PC-3 (cell line): ENCODE measurements around the gene SMG6. TPM values are rescaled to one million over a fixed set of nuclear protein-coding genes. Genes with fewer than 3 reads are reported as not detected.

Source experiments
- ATAC-seq: fragments of 200-7000 bp; cut with Tn5 transposase; 2 replicates; pipeline ENCODE4 v1.9.1; 2020; ENCODE audit warnings: mild to moderate bottlenecking, moderate library complexity
- BruUV-seq: library from RNA; stranded (reverse); fragments of 400-500 nt; replicated peaks from 2 replicates; lab custom pipeline; 2021; lab: Mats Ljungman, UMichigan
- CTCF ChIA-PET: fragments of 300-600 bp; sonication (Branson Sonifier 250); formaldehyde crosslinking; loops from one replicate; lab custom pipeline; 2022; ENCODE audit warnings: antibody characterized with exemption; lab: Charles Lee
- POLR2A ChIA-PET: fragments of 300-600 bp; sonication (Branson Sonifier 250); formaldehyde crosslinking; loops from one replicate; lab custom pipeline; 2022; ENCODE audit warnings: antibody characterized with exemption; ENCODE audit not compliant: unreplicated experiment; lab: Charles Lee
- DNase-seq: peaks from one replicate; pipeline ENCODE4 v3.0.0-alpha.2; 2015
- H2AFZ ChIP-seq: fragments of 300-600 bp; sonication (generic); 2 replicates; pipeline ENCODE4 v1.6.0; 2016; ENCODE audit warnings: antibody characterized with exemption, low read length
- H3F3A ChIP-seq: fragments of 300-600 bp; sonication (generic); one replicate; pipeline ENCODE4 v1.6.0; 2017; ENCODE audit warnings: antibody characterized with exemption, low read length, control low read depth, mild to moderate bottlenecking; ENCODE audit not compliant: unreplicated experiment
- H3K27ac ChIP-seq: fragments of 300-600 bp; sonication (generic); 2 replicates; pipeline ENCODE4 v1.5.1; 2016; ENCODE audit warnings: mild to moderate bottlenecking, low read length
- H3K27me3 ChIP-seq: fragments of 300-600 bp; sonication (generic); 2 replicates; pipeline ENCODE4 v1.6.1; 2016; ENCODE audit warnings: low read length, mixed read lengths
- H3K36me3 ChIP-seq: fragments of 300-600 bp; sonication (generic); 2 replicates; pipeline ENCODE4 v1.6.1; 2016; ENCODE audit warnings: low read depth, mixed run types, low read length, mixed read lengths
- H3K4me1 ChIP-seq: fragments of 300-600 bp; sonication (generic); 2 replicates; pipeline ENCODE4 v1.5.1; 2016; ENCODE audit warnings: low read length; ENCODE audit not compliant: insufficient read depth
- H3K4me2 ChIP-seq: fragments of 300-600 bp; sonication (generic); 2 replicates; pipeline ENCODE4 v1.6.0; 2016; ENCODE audit warnings: low read length
- H3K4me3 ChIP-seq: fragments of 300-600 bp; sonication (generic); 2 replicates; pipeline ENCODE4 v1.5.1; 2016; ENCODE audit warnings: mild to moderate bottlenecking, low read length, mixed read lengths
- H3K79me2 ChIP-seq: fragments of 300-600 bp; sonication (generic); 2 replicates; pipeline ENCODE4 v1.6.1; 2017; ENCODE audit warnings: low read length, mixed read lengths
- H3K9ac ChIP-seq: fragments of 300-600 bp; sonication (generic); 2 replicates; pipeline ENCODE4 v1.6.0; 2016; ENCODE audit warnings: mild to moderate bottlenecking, low read length
- H3K9me2 ChIP-seq: fragments of 300-600 bp; sonication (generic); replicated peaks from 2 replicates; pipeline ENCODE4 v1.6.1; 2016; ENCODE audit warnings: mixed run types, low read length, mixed read lengths
- H3K9me3 ChIP-seq: fragments of 300-600 bp; sonication (generic); 2 replicates; pipeline ENCODE4 v1.6.1; 2016; ENCODE audit warnings: low read length, mixed read lengths
- H4K20me1 ChIP-seq: fragments of 300-600 bp; sonication (generic); 2 replicates; pipeline ENCODE4 v1.6.1; 2016; ENCODE audit warnings: low read length, mixed read lengths
- EZH2 ChIP-seq: fragments of 300-600 bp; sonication (generic); IDR thresholded peaks from one replicate; pipeline ENCODE4 v1.6.1; 2017; ENCODE audit warnings: antibody characterized with exemption, mild to moderate bottlenecking, low read length; ENCODE audit not compliant: unreplicated experiment
- EZH2phosphoT487 ChIP-seq: fragments of 300-600 bp; sonication (generic); IDR thresholded peaks from 2 replicates; pipeline ENCODE4 v1.6.1; 2018; ENCODE audit warnings: mild to moderate bottlenecking, antibody characterized with exemption, low read length, borderline replicate concordance
- intact Hi-C: fragments of 100-400 bp; cut with micrococcal nuclease; formaldehyde crosslinking; loops from 2 replicates; pipeline ENCODE4 v1.9.0; 2023
- total RNA-seq: library from RNA; depleted of rRNA; stranded (reverse); fragments of >200 nt; gene quantifications from 2 replicates; pipeline ENCODE4 v1.2.3, GENCODE V29; 2014
- TF ChIP-seq, protein P1 (sequence below): fragments of 300-600 bp; sonication (generic); conservative IDR thresholded peaks from 2 replicates; pipeline ENCODE4 v1.5.1; 2017; ENCODE audit warnings: antibody characterized with exemption, low read depth, mild to moderate bottlenecking, low read length

The SMG6 gene
- total RNA-seq, 1 experiment from 2014 or later = 13.4 TPM

DNA sequence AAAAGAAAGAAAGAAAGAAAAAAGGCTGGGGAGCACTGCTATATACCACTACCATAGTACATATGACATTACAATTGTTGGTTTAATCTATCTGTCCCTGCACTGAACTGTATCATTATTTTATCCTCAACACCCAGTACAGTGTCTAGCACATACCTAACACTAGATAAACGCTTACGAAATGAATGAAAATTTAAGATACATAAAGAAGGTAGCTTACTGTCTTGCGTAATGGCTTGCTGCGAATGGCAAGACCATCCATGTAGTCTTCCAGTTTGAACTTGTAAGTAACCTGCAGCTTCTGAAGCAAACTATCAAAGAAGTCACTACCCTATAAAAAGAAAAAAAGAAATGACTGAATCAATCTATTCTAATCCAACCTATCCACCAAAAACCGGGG, 6.6 kb downstream of the SMG6 start:
- TF ChIP-seq, protein P1, sequence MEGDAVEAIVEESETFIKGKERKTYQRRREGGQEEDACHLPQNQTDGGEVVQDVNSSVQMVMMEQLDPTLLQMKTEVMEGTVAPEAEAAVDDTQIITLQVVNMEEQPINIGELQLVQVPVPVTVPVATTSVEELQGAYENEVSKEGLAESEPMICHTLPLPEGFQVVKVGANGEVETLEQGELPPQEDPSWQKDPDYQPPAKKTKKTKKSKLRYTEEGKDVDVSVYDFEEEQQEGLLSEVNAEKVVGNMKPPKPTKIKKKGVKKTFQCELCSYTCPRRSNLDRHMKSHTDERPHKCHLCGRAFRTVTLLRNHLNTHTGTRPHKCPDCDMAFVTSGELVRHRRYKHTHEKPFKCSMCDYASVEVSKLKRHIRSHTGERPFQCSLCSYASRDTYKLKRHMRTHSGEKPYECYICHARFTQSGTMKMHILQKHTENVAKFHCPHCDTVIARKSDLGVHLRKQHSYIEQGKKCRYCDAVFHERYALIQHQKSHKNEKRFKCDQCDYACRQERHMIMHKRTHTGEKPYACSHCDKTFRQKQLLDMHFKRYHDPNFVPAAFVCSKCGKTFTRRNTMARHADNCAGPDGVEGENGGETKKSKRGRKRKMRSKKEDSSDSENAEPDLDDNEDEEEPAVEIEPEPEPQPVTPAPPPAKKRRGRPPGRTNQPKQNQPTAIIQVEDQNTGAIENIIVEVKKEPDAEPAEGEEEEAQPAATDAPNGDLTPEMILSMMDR = no peak
- TF ChIP-seq EZH2 (no peak), EZH2phosphoT487 (no peak)
- Histone ChIP-seq H3K9me2 (no peaks in the 10 kb centered on the region), H3K9ac (no peak overlapping the region), H3F3A (no peaks in the 10 kb centered on the region), H3K4me3 (no peak overlapping the region), H3K36me3 (no peaks in the 10 kb centered on the region; the same call in 1 of the 2 replicates), H3K4me2 (no peak overlapping the region), H3K9me3 (no peaks in the 10 kb centered on the region), H3K27ac (no peak overlapping the region), H2AFZ (no peak overlapping the region), H3K4me1 (0 out of 2 replicates have a peak, but pooled peaks cover under 1% of the 10 kb centered on the region), H3K79me2 (peaks cover 20% of the 10 kb centered on the region), H3K27me3 (no peaks in the 10 kb centered on the region), H4K20me1 (no peaks in the 10 kb centered on the region)
- ATAC-seq = no peak
- ChIA-PET CTCF (no interaction called here), POLR2A (interaction anchor here (0.5 kb wide), 1 partner anchor 34 kb away, joined by 3 read pairs; no protein-coding TSS in a partner anchor)
- BruUV-seq = no TSS peak
- intact Hi-C loops = no loop called here
- no peak for DNase-seq

DNA sequence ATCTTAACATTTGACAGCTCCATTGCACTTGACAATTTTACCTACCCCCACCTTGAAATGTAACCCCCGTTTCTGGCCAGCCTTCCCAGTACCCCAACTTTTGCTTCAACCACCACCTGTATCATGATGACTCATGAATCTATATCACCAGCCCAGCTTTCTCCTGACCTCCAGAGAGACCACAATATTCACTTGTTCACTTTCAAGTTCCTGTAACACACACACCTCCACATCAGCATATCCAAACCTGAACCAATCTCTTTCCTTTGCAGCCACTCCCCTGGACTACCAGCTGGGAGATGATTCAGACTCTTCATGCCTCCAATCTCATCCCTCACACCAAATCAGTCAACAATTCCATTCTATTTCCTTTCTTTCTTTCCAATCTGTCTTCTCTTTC, 8.0 kb downstream of the SMG6 start:
- no peak overlapping the region for H3K9ac ChIP-seq
- H4K20me1 ChIP-seq = no peaks in the 10 kb centered on the region
- H3K4me2 ChIP-seq = no peak overlapping the region
- CTCF ChIA-PET = no interaction called here
- TF ChIP-seq EZH2 = no peak
- TF ChIP-seq, protein P1 = no peak
- no peak for TF ChIP-seq EZH2phosphoT487
- H3K4me1 ChIP-seq = no peaks in the 10 kb centered on the region
- no peak for ATAC-seq
- no peaks in the 10 kb centered on the region for H3K9me2 ChIP-seq
- no peak overlapping the region for H2AFZ ChIP-seq
- H3F3A ChIP-seq = no peaks in the 10 kb centered on the region
- H3K27ac ChIP-seq = no peak overlapping the region
- BruUV-seq = no TSS peak
- H3K79me2 ChIP-seq = peaks cover 5% of the 10 kb centered on the region; the same call in 1 of the 2 replicates
- no peak for DNase-seq
- H3K4me3 ChIP-seq = no peak overlapping the region
- no peaks in the 10 kb centered on the region for H3K27me3 ChIP-seq
- POLR2A ChIA-PET = no interaction called here
- no peaks in the 10 kb centered on the region for H3K9me3 ChIP-seq
- intact Hi-C loops = no loop called here
- H3K36me3 ChIP-seq = peaks cover 4% of the 10 kb centered on the region; the same call in 1 of the 2 replicates

DNA sequence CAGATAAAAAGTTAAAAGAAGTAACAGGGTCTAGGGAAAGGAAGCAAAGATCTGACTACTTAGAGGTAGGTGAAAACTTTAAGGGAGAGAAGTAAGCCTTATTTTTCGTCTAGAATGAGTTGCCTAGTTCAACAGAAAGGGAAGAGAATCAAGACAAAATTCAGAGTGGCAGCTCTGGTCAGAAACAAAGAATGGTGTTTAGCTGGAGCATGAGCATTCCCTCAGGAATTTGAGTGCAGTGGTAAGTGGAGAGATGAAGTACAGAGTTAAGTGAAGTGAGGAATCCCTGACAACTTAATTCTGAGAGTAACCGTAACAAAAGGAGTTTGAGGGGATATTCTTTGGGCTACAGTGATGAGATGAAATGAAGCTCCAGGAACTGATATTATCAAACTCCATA, 11.5 kb downstream of the SMG6 start:
- ChIA-PET POLR2A (no interaction called here), CTCF (no interaction called here)
- no peaks in the 10 kb centered on the region for H3K4me1 ChIP-seq
- H3K4me2 ChIP-seq = no peak overlapping the region
- H3K9me3 ChIP-seq = no peaks in the 10 kb centered on the region
- H2AFZ ChIP-seq = no peak overlapping the region
- no peak for TF ChIP-seq EZH2phosphoT487
- TF ChIP-seq, protein P1 = no peak
- BruUV-seq = no TSS peak
- no peaks in the 10 kb centered on the region for H3K27me3 ChIP-seq
- no peaks in the 10 kb centered on the region for H4K20me1 ChIP-seq
- H3K4me3 ChIP-seq = no peak overlapping the region
- ATAC-seq (no peak), DNase-seq (no peak)
- H3K27ac ChIP-seq = no peak overlapping the region
- H3F3A ChIP-seq = no peaks in the 10 kb centered on the region
- H3K9ac ChIP-seq = no peak overlapping the region
- no peaks in the 10 kb centered on the region for H3K79me2 ChIP-seq
- peaks cover 4% of the 10 kb centered on the region; the same call in 1 of the 2 replicates for H3K36me3 ChIP-seq
- intact Hi-C loops = no loop called here
- H3K9me2 ChIP-seq = no peaks in the 10 kb centered on the region
